Cardiac fibroblast (primary cell): Measurements from ENCODE around the gene FBXO15.

Source experiments
- DNase-seq, 2 donors: peaks; one replicate each; pipeline versions ENCODE4 v3.0.0 to v3.0.0-alpha.2; 2010; ENCODE audit warnings: low read depth in 2 of 2
- H3K4me3 ChIP-seq, 2 donors: replicated peaks in 1 of 2; 1 replicate in 1 of 2; 2 replicates in 1 of 2; pipeline ENCODE4 v1.5.1; 2011; ENCODE audit warnings: low read depth in 2 of 2, low read length in 2 of 2, mild to moderate bottlenecking in 2 of 2, moderate library complexity in 1 of 2
- TF ChIP-seq, protein P1 (sequence below): IDR thresholded peaks from one replicate; pipeline ENCODE4 v1.5.1; 2011; ENCODE audit warnings: low read depth, mild to moderate bottlenecking, low read length, inconsistent platforms

The FBXO15 gene

DNA sequence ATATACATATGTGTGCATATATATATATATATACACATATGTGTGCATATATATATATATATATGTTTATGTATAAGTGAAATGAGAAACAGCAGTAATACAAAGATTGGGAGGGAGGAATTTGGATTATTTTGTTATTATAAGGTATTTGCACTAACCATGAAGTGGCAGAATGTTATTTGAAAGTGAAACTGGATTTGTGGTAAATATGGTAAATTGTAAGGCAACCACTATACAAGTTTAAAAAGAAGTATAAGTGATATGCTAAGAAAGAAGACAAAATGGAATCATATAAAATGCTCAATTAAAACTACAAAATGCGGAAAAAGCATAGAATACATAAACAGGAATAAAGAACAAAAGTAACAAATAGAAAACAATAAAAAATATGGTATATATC, 37.5 kb downstream of the FBXO15 start:
- TF ChIP-seq, protein P1, sequence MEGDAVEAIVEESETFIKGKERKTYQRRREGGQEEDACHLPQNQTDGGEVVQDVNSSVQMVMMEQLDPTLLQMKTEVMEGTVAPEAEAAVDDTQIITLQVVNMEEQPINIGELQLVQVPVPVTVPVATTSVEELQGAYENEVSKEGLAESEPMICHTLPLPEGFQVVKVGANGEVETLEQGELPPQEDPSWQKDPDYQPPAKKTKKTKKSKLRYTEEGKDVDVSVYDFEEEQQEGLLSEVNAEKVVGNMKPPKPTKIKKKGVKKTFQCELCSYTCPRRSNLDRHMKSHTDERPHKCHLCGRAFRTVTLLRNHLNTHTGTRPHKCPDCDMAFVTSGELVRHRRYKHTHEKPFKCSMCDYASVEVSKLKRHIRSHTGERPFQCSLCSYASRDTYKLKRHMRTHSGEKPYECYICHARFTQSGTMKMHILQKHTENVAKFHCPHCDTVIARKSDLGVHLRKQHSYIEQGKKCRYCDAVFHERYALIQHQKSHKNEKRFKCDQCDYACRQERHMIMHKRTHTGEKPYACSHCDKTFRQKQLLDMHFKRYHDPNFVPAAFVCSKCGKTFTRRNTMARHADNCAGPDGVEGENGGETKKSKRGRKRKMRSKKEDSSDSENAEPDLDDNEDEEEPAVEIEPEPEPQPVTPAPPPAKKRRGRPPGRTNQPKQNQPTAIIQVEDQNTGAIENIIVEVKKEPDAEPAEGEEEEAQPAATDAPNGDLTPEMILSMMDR = no peak
- DNase-seq = no peak
- no peak overlapping the region for H3K4me3 ChIP-seq

DNA sequence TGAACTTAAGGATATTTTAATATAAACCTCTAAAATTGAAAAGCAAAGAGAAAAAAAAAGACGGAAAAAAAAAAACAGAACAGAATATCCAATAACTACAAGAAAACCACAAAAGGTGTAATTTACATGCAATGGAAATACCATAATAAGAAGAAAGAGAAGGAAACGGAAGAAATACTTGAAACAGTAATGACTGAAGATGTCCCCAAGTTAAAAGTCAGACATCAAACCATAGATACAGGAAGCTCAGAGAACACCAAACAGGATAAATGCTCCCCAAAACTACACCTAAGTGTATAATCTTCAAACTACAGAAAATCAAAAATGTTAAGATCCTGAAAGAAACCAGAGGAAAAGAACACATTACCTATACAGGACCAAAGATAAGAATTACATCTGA, 39.2 kb downstream of the FBXO15 start:
- no peak for DNase-seq
- no peak overlapping the region for H3K4me3 ChIP-seq
- TF ChIP-seq, protein P1 = no peak

DNA sequence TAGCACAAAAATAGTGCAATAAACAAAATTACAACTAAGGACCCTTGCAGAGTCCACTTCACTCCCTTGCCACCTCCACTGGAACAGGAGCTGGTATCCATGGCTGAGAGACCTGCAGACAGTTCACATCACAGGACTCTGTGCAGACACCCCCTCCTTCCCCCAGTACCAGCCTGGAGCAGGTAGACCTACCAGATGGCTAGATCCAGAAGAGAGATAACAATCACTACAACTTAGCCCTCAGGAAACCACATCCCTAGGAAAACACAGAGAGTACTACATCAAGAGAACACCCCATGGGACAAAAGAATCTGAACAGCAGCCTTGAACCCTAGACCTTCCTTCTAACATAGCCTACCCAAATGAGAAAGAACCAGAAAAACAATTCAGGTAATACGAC, 49.8 kb downstream of the FBXO15 start:
- TF ChIP-seq, protein P1 = no peak
- no peak for DNase-seq

DNA sequence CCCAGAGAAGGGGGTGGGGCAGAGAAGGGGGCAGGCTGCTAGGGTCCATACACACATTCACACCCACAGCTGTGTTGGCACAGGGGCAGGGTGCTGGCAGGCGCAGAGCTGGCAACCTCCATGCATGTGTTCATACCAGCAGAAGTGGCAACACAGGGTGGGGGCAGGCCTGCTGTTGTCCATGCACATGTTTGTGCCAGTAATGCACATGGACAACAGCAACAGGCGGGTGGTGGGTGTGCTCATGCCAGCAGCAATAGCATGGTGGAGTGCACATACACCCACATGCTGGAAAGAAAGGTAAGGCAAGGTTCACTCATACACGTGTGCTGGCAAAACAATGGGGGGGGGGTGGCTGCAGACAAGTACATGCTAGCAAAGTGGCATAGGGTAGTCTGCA, 54.7 kb downstream of the FBXO15 start:
- no peak for DNase-seq
- TF ChIP-seq, protein P1 = no peak
- no peak overlapping the region for H3K4me3 ChIP-seq

More for the DNA sequence above, 49.8 kb downstream of the FBXO15 start:
- H3K4me3 ChIP-seq = no peak overlapping the region

DNA sequence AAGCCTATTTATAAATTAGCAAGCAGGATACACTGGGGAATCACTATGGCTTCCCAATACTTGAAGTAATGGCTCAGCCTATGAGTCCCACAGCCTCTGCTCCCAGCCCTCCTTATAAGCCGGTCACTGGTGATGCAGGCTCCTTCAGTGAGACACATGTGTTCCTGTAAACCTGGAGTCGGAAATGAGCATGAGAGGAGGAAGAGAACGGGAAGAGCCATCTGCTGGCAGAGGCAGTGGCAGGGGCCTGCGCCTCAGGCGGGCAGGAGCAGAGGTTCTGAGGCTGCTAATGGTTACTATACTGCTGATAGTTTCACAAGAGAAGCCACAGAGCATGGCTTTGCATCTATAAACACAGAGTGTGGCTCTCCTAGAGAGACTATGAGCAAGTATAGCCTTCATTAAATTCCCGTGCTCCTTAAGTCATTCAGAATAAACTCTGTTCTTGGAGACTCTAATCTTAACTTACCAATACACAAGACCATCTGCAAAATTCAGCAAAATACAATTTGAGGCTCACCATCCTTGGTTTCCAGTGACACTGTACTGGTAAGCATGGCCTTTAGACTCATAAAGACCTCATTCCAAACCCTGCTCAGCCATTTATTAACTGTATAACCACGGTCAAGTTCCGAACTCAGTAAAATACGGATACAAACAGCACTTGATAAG, 63.3 kb downstream of the FBXO15 start:
- TF ChIP-seq, protein P1 = no peak
- no peak for DNase-seq
- no peak overlapping the region for H3K4me3 ChIP-seq

DNA sequence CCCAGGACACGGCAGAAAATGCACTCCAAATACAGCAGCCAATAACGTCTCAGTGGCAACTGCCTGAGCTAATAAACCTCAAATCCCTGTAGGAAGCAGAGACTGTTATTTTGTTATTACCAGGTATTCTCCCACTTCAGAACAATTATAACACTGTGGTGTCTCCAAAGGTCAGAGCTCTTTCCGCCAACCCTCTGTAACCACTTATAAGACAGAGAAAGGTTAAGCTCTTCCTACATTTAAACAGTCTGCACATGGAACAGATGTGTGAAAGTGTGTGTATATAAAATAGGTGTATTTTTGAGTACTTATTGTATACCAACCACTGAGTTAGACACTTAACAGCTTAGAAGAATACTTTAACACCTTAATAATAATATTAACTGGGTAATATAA, 64.1 kb downstream of the FBXO15 start:
- no peak overlapping the region for H3K4me3 ChIP-seq
- TF ChIP-seq, protein P1 = no peak
- DNase-seq = no peak
